ENCODE measurements around the gene DHRSX. TPM values are rescaled to one million over a fixed set of nuclear protein-coding genes. Genes with fewer than 3 reads are reported as not detected.
"Not testable (repeated sequence)": the region's sequence is repeated elsewhere in the genome, so short reads cannot be mapped to it uniquely, and the experiment has no call there.

Gene DHRSX
- total RNA-seq, 4 donors from 2014 or later = 19.6 to 22.4 (median 21.0) TPM

- no peaks in the 10 kb centered on the region for H3K27me3 ChIP-seq
- H3K4me3 ChIP-seq = no peak overlapping the region
- H3K27ac ChIP-seq (replicated peaks in 1 of 4) = no peak overlapping the region
- 92% methylated on average over 3 of the region's 3 CpGs for WGBS
- intact Hi-C loops (cut with DNase I) = no loop called here
- peaks cover 0 to 33% (median 21%) of the 10 kb centered on the region in 4 donors for H3K9me3 ChIP-seq
- H3K4me1 ChIP-seq = no peaks in the 10 kb centered on the region
- TF ChIP-seq CTCF (IDR thresholded peaks at IDR 0.05) (no peak), POLR2A (IDR thresholded peaks at IDR 0.05; ENCODE audit: low read depth) (no peak), EP300 (IDR thresholded peaks at IDR 0.05) (no peak), POLR2AphosphoS5 (IDR thresholded peaks at IDR 0.05) (no peak)
- no peak for DNase-seq (ENCODE audit: extremely low spot score)
- H3K36me3 ChIP-seq = peaks cover 13 to 52% (median 32%) of the 10 kb centered on the region in 4 donors
Observed at GRCh38 chrX:2220296-2220695, 280.5 kb downstream of the DHRSX start.

DNA sequence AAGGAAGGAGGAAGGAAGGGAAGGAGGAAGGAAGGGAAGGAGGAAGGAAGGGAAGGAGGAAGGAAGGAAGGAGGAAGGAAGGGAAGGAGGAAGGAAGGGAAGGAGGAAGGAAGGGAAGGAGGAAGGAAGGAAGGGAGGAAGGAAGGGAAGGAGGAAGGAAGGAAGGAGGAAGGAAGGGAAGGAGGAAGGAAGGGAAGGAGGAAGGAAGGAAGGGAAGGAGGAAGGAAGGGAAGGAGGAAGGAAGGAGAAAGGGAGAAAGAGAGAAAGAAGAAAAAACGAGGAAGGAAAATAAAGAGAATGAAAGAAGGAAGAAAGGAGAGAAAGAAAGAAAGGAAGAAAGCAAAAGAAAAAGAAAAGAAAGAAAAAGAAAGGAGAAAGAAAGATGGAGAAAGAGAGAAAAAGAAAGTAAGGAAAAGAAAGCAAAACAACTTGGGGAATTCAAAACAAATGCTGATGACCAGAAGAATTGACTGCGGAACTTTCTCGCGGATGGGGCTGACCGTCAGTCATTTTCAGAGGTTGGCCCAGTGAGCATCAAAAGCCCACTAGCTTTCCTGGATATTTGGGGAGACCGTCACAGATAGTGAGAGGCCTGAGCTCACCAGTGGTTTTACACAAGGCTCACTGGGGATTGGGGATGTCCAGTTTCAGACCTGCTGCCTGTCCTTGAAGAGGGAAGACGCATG, 286.5 kb downstream of the DHRSX start:
- Histone ChIP-seq H3K36me3 (peaks cover 0 to 10% (median 3%) of the 10 kb centered on the region in 4 donors), H3K9me3 (peaks cover 0 to 25% (median 13%) of the 10 kb centered on the region in 4 donors)
- H3K4me1 ChIP-seq; H3K27me3 ChIP-seq; H3K4me3 ChIP-seq; DNase-seq (ENCODE audit: extremely low spot score); H3K27ac ChIP-seq (replicated peaks in 1 of 4); intact Hi-C loops (cut with DNase I): not testable (repeated sequence)
- 95% methylated on average over 7 of the region's 7 CpGs for WGBS

- DNase-seq (ENCODE audit: extremely low spot score); H3K27ac ChIP-seq (replicated peaks in 1 of 4); H3K36me3 ChIP-seq; H3K4me3 ChIP-seq; H3K27me3 ChIP-seq; H3K4me1 ChIP-seq; intact Hi-C loops (cut with DNase I): not testable (repeated sequence)
- H3K9me3 ChIP-seq = peaks cover 0 to 15% (median 4%) of the 10 kb centered on the region in 4 donors
- WGBS = 85% methylated on average over 18 of the region's 18 CpGs
Observed at GRCh38 chrX:2211667-2212066, 289.1 kb downstream of the DHRSX start.

DNA sequence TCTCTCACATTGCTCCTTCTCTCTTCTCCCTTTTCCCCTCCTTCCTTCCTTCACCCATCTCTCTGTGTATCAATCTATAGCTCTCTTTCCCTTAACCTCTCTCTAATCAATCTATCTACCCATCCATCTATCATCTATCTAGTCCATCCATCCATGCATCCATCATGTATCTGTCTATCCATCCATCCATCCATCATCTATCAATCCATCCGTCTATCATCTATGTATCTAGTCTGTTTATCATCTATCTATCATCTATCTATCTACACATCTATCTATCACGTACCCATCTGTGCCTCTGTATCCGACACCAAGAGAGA, 307.5 kb downstream of the DHRSX start:
- no peak overlapping the region for H3K4me3 ChIP-seq
- H3K27ac ChIP-seq (replicated peaks in 1 of 4) = no peak overlapping the region
- H3K36me3 ChIP-seq = no peaks in the 10 kb centered on the region
- no peaks in the 10 kb centered on the region for H3K4me1 ChIP-seq
- 89% methylated on average over 3 of the region's 3 CpGs for whole genome bisulfite sequencing
- no peaks in the 10 kb centered on the region for H3K27me3 ChIP-seq
- H3K9me3 ChIP-seq = no peaks in the 10 kb centered on the region
- no peak for DNase-seq (ENCODE audit: extremely low spot score)
- intact Hi-C loops (cut with DNase I) = no loop called here
- TF ChIP-seq POLR2AphosphoS5 (IDR thresholded peaks at IDR 0.05) (no peak), POLR2A (IDR thresholded peaks at IDR 0.05; ENCODE audit: low read depth) (no peak), EP300 (IDR thresholded peaks at IDR 0.05) (no peak), CTCF (IDR thresholded peaks at IDR 0.05) (no peak)

- H3K27me3 ChIP-seq = no peaks in the 10 kb centered on the region
- no peak overlapping the region for H3K4me3 ChIP-seq
- no peak overlapping the region for H3K27ac ChIP-seq (replicated peaks in 1 of 4)
- H3K9me3 ChIP-seq = no peaks in the 10 kb centered on the region
- intact Hi-C loops (cut with DNase I) = no loop called here
- WGBS = 66% methylated on average over 11 of the region's 12 CpGs
- H3K4me1 ChIP-seq = no peaks in the 10 kb centered on the region
- TF ChIP-seq EP300 (IDR thresholded peaks at IDR 0.05) = no peak
- no peak for TF ChIP-seq POLR2AphosphoS5 (IDR thresholded peaks at IDR 0.05)
- TF ChIP-seq CTCF (IDR thresholded peaks at IDR 0.05) = no peak
- no peak for TF ChIP-seq POLR2A (IDR thresholded peaks at IDR 0.05; ENCODE audit: low read depth)
- no peak for DNase-seq (ENCODE audit: extremely low spot score)
- H3K36me3 ChIP-seq = no peaks in the 10 kb centered on the region
Observed at GRCh38 chrX:2192584-2193272, 308.0 kb downstream of the DHRSX start.

All from esophagus muscularis mucosa (tissue), 4 donors.